Measurements from ENCODE around the gene BCL2L12. TPM values are rescaled to one million over a fixed set of nuclear protein-coding genes. Genes with fewer than 3 reads are reported as not detected.

BCL2L12 gene
- total RNA-seq, 4 donors from 2014 or later, result 2.1 to 7.9 (median 3.3) TPM

DNA sequence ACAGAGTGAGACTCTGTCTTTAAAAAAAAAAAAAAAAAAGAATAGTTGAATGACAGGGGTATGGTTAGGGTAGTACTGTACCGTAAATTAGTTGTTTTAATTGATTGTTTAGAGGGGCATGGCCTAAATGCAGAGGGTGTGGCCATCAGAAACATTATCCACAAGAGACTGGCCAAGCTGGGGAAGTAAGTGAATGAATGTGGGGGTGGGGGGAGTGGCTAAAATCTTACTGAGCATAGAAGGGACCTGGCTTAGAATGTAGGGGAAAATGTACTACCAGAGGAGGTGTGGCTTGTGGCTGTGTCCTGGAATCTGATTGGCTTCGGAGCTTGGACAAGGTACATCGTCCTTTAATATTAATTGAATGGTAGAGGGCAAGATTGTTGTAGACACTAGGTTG, 3.8 kb downstream of the BCL2L12 start:
- TF ChIP-seq, protein P1, sequence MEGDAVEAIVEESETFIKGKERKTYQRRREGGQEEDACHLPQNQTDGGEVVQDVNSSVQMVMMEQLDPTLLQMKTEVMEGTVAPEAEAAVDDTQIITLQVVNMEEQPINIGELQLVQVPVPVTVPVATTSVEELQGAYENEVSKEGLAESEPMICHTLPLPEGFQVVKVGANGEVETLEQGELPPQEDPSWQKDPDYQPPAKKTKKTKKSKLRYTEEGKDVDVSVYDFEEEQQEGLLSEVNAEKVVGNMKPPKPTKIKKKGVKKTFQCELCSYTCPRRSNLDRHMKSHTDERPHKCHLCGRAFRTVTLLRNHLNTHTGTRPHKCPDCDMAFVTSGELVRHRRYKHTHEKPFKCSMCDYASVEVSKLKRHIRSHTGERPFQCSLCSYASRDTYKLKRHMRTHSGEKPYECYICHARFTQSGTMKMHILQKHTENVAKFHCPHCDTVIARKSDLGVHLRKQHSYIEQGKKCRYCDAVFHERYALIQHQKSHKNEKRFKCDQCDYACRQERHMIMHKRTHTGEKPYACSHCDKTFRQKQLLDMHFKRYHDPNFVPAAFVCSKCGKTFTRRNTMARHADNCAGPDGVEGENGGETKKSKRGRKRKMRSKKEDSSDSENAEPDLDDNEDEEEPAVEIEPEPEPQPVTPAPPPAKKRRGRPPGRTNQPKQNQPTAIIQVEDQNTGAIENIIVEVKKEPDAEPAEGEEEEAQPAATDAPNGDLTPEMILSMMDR (IDR thresholded peaks at IDR 0.05; ENCODE audit: low read depth), result no peak

GRCh38 chr19:49672131-49672919, 6.6 kb downstream of the BCL2L12 start:
- TF ChIP-seq, protein P1 (IDR thresholded peaks at IDR 0.05; ENCODE audit: low read depth), result no peak

- TF ChIP-seq, protein P1 (IDR thresholded peaks at IDR 0.05; ENCODE audit: low read depth), result no peak
Measured at GRCh38 chr19:49676136-49676783, 10.5 kb downstream of the BCL2L12 start.

DNA sequence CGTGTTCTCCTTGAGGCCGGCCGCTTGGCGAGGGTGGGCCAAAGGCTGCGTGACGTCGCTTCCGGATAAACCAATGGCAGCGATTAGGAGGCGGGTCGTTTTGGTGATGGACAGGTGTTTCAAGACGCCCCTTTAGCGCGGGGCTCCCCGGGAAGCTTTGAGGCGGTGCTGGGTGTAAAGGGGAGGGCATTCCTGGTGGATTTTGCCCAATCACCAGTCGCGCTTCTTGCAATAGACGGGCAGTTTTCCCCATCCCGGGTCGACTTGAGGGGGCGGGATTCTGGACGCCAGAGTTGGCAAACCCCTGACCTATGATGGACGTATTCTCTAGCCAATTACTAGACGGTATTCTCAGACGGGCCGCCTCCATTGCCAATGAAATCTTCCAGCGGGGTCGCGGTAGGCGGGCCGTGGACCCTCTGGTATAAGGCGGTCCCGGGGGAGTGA, 11.1 kb downstream of the BCL2L12 start:
- TF ChIP-seq, protein P1 (IDR thresholded peaks at IDR 0.05; ENCODE audit: low read depth), result no peak

GRCh38 chr19:49677231-49677900, 11.6 kb downstream of the BCL2L12 start, which contains the start of gene PRMT1:
Gene PRMT1 (plus strand): TSS chr19:49677271. CDS start chr19:49677281, 10 bp downstream.
- TF ChIP-seq, protein P1 (IDR thresholded peaks at IDR 0.05; ENCODE audit: low read depth), result no peak

GRCh38 chr19:49677901-49678674, 12.4 kb downstream of the BCL2L12 start:
- TF ChIP-seq, protein P1 (IDR thresholded peaks at IDR 0.05; ENCODE audit: low read depth), result no peak

All from subcutaneous adipose tissue (tissue), 4 donors.